ENCODE data around the gene U2SURP. TPM values are rescaled to one million over a fixed set of nuclear protein-coding genes. Genes with fewer than 3 reads are reported as not detected.

U2SURP gene
- total RNA-seq, 1 donor from 2014 or later, result 106 TPM

DNA sequence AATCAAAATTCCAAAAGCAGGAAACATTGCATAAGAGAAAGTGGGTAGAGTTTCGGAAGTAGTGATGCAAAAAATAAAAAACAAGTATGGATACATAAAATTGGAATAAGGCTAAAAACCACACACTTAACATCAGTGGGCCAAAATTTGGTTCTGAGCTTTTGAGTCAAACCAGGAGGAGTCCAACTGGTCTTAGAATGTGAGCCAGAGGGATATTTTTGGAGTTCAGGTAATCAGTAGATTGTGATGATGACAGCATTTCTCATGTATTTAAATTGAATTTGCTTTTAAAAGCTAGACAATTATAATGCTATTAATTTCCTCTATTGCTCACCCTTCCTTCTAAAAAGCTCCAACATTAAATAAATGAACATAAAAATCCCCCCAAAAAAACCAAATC is 80.0 kb downstream of the U2SURP start:
- Mint-ChIP-seq H3K9me3 (ENCODE audit: unreplicated experiment) (peaks cover 4% of the 10 kb centered on the region), H3K4me1 (ENCODE audit: low read depth, unreplicated experiment) (peaks cover 6% of the 10 kb centered on the region), H3K36me3 (ENCODE audit: low read depth, unreplicated experiment) (no peaks in the 10 kb centered on the region), H3K27me3 (ENCODE audit: low read depth, unreplicated experiment) (peaks cover 3% of the 10 kb centered on the region), H3K4me3 (ENCODE audit: unreplicated experiment) (no peak overlapping the region), H3K27ac (ENCODE audit: unreplicated experiment) (no peak overlapping the region)
- Histone ChIP-seq H4K20me1 (ENCODE audit: insufficient read depth, low read length) (no peaks in the 10 kb centered on the region), H3K9me3 (ENCODE audit: insufficient read depth, low read depth, low read length) (no peaks in the 10 kb centered on the region), H3K4me2 (ENCODE audit: low read length) (no peak overlapping the region), H3K79me2 (ENCODE audit: insufficient read depth, low read length) (no peaks in the 10 kb centered on the region), H3K9ac (ENCODE audit: low read length) (no peak overlapping the region), H3K36me3 (ENCODE audit: insufficient read depth, low read length) (no peaks in the 10 kb centered on the region), H3K27ac (ENCODE audit: low read depth, low read length) (no peak overlapping the region), H3K4me3 (ENCODE audit: insufficient read depth, low read depth, low read length) (no peak overlapping the region), H3K27me3 (ENCODE audit: insufficient read depth, low read length) (no peaks in the 10 kb centered on the region), H3K4me1 (ENCODE audit: insufficient read depth, low read length) (peaks cover 4% of the 10 kb centered on the region), H2AFZ (ENCODE audit: low read depth, low read length) (no peak overlapping the region)
- FAIRE-seq, result no peak
- TF ChIP-seq, protein P1, sequence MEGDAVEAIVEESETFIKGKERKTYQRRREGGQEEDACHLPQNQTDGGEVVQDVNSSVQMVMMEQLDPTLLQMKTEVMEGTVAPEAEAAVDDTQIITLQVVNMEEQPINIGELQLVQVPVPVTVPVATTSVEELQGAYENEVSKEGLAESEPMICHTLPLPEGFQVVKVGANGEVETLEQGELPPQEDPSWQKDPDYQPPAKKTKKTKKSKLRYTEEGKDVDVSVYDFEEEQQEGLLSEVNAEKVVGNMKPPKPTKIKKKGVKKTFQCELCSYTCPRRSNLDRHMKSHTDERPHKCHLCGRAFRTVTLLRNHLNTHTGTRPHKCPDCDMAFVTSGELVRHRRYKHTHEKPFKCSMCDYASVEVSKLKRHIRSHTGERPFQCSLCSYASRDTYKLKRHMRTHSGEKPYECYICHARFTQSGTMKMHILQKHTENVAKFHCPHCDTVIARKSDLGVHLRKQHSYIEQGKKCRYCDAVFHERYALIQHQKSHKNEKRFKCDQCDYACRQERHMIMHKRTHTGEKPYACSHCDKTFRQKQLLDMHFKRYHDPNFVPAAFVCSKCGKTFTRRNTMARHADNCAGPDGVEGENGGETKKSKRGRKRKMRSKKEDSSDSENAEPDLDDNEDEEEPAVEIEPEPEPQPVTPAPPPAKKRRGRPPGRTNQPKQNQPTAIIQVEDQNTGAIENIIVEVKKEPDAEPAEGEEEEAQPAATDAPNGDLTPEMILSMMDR (IDR thresholded peaks at IDR 0.05; ENCODE audit: insufficient read depth, low read depth, low read length), result no peak
- TF ChIP-seq EZH2 (IDR thresholded peaks at IDR 0.05; ENCODE audit: insufficient read depth, low read length), result no peak
- DNase-seq (ENCODE audit: low read depth), result no peak

DNA sequence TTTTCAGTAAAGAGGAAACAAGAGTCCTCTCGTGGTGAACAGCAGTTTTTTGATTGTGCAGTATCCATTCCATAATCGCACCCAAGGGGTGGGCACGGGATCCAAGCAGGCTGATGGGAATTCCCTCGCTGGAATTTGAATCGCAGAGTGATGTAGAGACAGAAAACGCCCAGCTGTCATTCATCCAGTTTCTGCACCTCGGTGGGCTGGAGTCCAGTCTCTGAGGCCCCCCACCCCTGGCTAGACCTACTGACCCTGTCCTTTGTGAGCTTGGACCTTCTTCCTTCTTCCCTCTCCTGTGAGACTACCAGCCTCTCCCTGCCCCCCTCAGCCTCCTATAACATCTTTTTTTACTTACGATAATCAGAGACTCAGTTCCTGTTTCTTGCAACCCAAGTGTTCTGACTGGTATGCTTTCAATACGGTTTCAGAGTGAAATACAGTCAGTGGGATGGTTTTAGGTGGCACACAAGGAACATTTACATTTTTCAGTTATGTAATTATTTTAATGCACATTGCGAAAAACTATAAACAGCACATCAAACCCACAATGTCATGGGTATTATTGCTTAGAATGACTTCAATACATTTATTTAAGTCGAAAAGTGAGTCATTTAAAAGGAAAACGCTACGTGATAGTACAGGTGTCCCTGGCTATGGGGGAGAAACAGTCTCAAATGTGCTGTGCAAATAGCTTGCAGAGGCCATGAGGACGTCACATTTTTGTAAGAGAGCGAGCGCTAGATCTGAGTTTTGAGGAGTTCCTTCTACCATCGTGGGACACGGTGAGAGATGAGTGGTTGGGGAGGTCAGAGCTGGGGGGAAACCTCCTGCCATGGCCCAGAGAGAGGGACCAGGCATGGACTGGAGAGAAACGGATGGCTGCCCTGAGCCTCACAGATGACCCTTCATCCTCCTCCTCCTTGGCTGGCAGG is 80.7 kb downstream of the U2SURP start:
- no peak overlapping the region for H3K27ac Mint-ChIP-seq (ENCODE audit: unreplicated experiment)
- Histone ChIP-seq H3K27ac (ENCODE audit: low read depth, low read length) (no peak overlapping the region), H3K4me2 (ENCODE audit: low read length) (no peak overlapping the region), H3K9me3 (ENCODE audit: insufficient read depth, low read depth, low read length) (no peaks in the 10 kb centered on the region), H2AFZ (ENCODE audit: low read depth, low read length) (no peak overlapping the region), H3K4me3 (ENCODE audit: insufficient read depth, low read depth, low read length) (no peak overlapping the region), H3K27me3 (ENCODE audit: insufficient read depth, low read length) (no peaks in the 10 kb centered on the region), H3K79me2 (ENCODE audit: insufficient read depth, low read length) (no peaks in the 10 kb centered on the region), H3K4me1 (ENCODE audit: insufficient read depth, low read length) (peaks cover 4% of the 10 kb centered on the region), H4K20me1 (ENCODE audit: insufficient read depth, low read length) (no peaks in the 10 kb centered on the region), H3K36me3 (ENCODE audit: insufficient read depth, low read length) (no peaks in the 10 kb centered on the region), H3K9ac (ENCODE audit: low read length) (no peak overlapping the region)
- peaks cover 6% of the 10 kb centered on the region for H3K4me1 Mint-ChIP-seq (ENCODE audit: low read depth, unreplicated experiment)
- no peak for FAIRE-seq
- no peaks in the 10 kb centered on the region for H3K36me3 Mint-ChIP-seq (ENCODE audit: low read depth, unreplicated experiment)
- no peak overlapping the region for H3K4me3 Mint-ChIP-seq (ENCODE audit: unreplicated experiment)
- peaks cover 4% of the 10 kb centered on the region for H3K9me3 Mint-ChIP-seq (ENCODE audit: unreplicated experiment)
- peaks cover 3% of the 10 kb centered on the region for H3K27me3 Mint-ChIP-seq (ENCODE audit: low read depth, unreplicated experiment)
- TF ChIP-seq, protein P1 (IDR thresholded peaks at IDR 0.05; ENCODE audit: insufficient read depth, low read depth, low read length), result no peak
- TF ChIP-seq EZH2 (IDR thresholded peaks at IDR 0.05; ENCODE audit: insufficient read depth, low read length), result no peak
- no peak for DNase-seq (ENCODE audit: low read depth)

DNA sequence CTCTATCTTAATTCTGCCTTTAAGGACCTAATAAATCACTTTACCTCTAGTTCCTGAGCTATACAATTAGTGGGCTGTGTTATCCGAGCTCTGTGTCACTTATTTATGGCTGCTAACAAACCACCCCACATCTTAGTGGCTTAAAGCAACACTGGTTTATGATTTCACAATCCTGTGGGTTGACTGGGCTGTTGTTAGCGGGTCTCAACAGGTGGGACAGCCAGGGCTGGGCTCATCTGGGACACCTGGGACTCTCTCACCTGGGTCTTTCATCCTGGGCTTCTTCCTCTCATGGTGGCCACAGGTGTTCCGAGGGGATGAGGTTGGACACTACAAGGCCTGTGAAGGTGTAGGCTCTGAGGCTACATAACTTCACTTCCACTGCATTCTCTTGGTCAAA is 82.4 kb downstream of the U2SURP start:
- H3K27me3 Mint-ChIP-seq (ENCODE audit: low read depth, unreplicated experiment), result peaks cover 3% of the 10 kb centered on the region
- FAIRE-seq (no peak), DNase-seq (ENCODE audit: low read depth) (no peak)
- peaks cover 6% of the 10 kb centered on the region for H3K4me1 Mint-ChIP-seq (ENCODE audit: low read depth, unreplicated experiment)
- no peaks in the 10 kb centered on the region for H3K36me3 ChIP-seq (ENCODE audit: insufficient read depth, low read length)
- H3K36me3 Mint-ChIP-seq (ENCODE audit: low read depth, unreplicated experiment), result no peaks in the 10 kb centered on the region
- no peaks in the 10 kb centered on the region for H3K27me3 ChIP-seq (ENCODE audit: insufficient read depth, low read length)
- no peak overlapping the region for H3K4me2 ChIP-seq (ENCODE audit: low read length)
- H3K9ac ChIP-seq (ENCODE audit: low read length), result no peak overlapping the region
- H2AFZ ChIP-seq (ENCODE audit: low read depth, low read length), result no peak overlapping the region
- no peak overlapping the region for H3K27ac Mint-ChIP-seq (ENCODE audit: unreplicated experiment)
- H3K4me1 ChIP-seq (ENCODE audit: insufficient read depth, low read length), result peaks cover 4% of the 10 kb centered on the region
- no peak overlapping the region for H3K27ac ChIP-seq (ENCODE audit: low read depth, low read length)
- H3K79me2 ChIP-seq (ENCODE audit: insufficient read depth, low read length), result no peaks in the 10 kb centered on the region
- no peaks in the 10 kb centered on the region for H3K9me3 ChIP-seq (ENCODE audit: insufficient read depth, low read depth, low read length)
- no peak for TF ChIP-seq EZH2 (IDR thresholded peaks at IDR 0.05; ENCODE audit: insufficient read depth, low read length)
- no peak overlapping the region for H3K4me3 ChIP-seq (ENCODE audit: insufficient read depth, low read depth, low read length)
- no peaks in the 10 kb centered on the region for H3K9me3 Mint-ChIP-seq (ENCODE audit: unreplicated experiment)
- H4K20me1 ChIP-seq (ENCODE audit: insufficient read depth, low read length), result no peaks in the 10 kb centered on the region
- no peak overlapping the region for H3K4me3 Mint-ChIP-seq (ENCODE audit: unreplicated experiment)

All from astrocyte (in vitro differentiated cells and primary cell).